K562 (cell line): ENCODE results near the gene ODAD3. TPM values are rescaled to one million over a fixed set of nuclear protein-coding genes. Genes with fewer than 3 reads are reported as not detected.

Experiments used
- ATAC-seq: fragments of 200-7000 bp; cut with Tn5 transposase; 3 replicates; pipeline ENCODE4 v1.9.1; 2020; ENCODE audit warnings: moderate library complexity
- BruUV-seq: library from RNA; stranded (reverse); fragments of 400-500 nt; replicated peaks from 2 replicates; lab custom pipeline; 2021; lab: Mats Ljungman, UMichigan
- CTCF ChIA-PET: fragments of 300-600 bp; formaldehyde crosslinking; extraction: SDS; loops from one replicate; lab custom pipeline; 2021; ENCODE audit warnings: low intra/inter-chr PET ratio; lab: Yijun Ruan, JAX
- POLR2A ChIA-PET: fragments of 300-600, 350-650 bp; sonication (Branson Sonifier 250); formaldehyde crosslinking; extraction: SDS; loops from one replicate; lab custom pipeline; 2021; ENCODE audit warnings: antibody characterized with exemption, inconsistent platforms; lab: Yijun Ruan, JAX
- DNase-seq, 4 experiments: peaks; one replicate each; pipeline versions ENCODE4 v3.0.0 to v3.0.0-alpha.2; 2011 to 2018; ENCODE audit warnings: low spot score in 3 of 4, mixed read lengths in 3 of 4; ENCODE audit errors: extremely low read depth in 1 of 4
- FAIRE-seq: peaks from 2 replicates; lab custom pipeline; 2011; peaks lifted over from hg19 to GRCh38; lab: Jason Lieb, UNC
- H2AFZ ChIP-seq: 2 replicates; pipeline ENCODE4 v1.6.0; 2011; ENCODE audit warnings: low read depth, low read length, control low read depth, inconsistent platforms
- H3K27ac ChIP-seq: fragments of 200-600 bp; 3 replicates; pipeline ENCODE4 v1.8.0; 2011; ENCODE audit warnings: low read depth, mild to moderate bottlenecking, control low read depth, inconsistent platforms, low read length, moderate library complexity, mixed read lengths; ENCODE audit errors: extremely low read depth
- H3K27me3 ChIP-seq, 2 experiments: fragments of 300-600 bp in 1 of 2; 2 replicates in 1 of 2; 3 replicates in 1 of 2; pipeline versions ENCODE4 v1.6.0 to v1.8.0; 2011; ENCODE audit warnings: inconsistent platforms in 2 of 2, low read length in 2 of 2, mild to moderate bottlenecking in 1 of 2, mixed read lengths in 1 of 2, moderate library complexity in 1 of 2; ENCODE audit not compliant: control insufficient read depth in 2 of 2, insufficient read depth in 2 of 2
- H3K36me3 ChIP-seq: fragments of 300-600 bp; 3 replicates; pipeline ENCODE4 v1.8.0; 2011; ENCODE audit warnings: mild to moderate bottlenecking, low read length, inconsistent platforms; ENCODE audit not compliant: control insufficient read depth, insufficient read depth
- H3K4me1 ChIP-seq, 2 experiments: fragments of 200-600 bp in 1 of 2; replicated peaks in 1 of 2; 2 replicates in 1 of 2; 3 replicates in 1 of 2; pipeline versions ENCODE4 v1.5.1 to v1.8.0; 2011; ENCODE audit warnings: inconsistent platforms in 2 of 2, low read length in 2 of 2, mild to moderate bottlenecking in 1 of 2, mixed read lengths in 1 of 2, moderate library complexity in 1 of 2; ENCODE audit not compliant: control insufficient read depth in 2 of 2, insufficient read depth in 2 of 2
- H3K4me2 ChIP-seq: 2 replicates; pipeline ENCODE4 v1.6.1; 2011; ENCODE audit warnings: low read length, control low read depth, inconsistent platforms, mixed read lengths; ENCODE audit not compliant: insufficient read depth
- H3K4me3 ChIP-seq: fragments of 200-600 bp; sonication (generic), shearing (Covaris generic); 2 replicates; pipeline ENCODE4 v1.5.1; 2016; ENCODE audit warnings: control low read depth, inconsistent platforms
- H3K79me2 ChIP-seq: fragments of 200-600 bp; 3 replicates; pipeline ENCODE4 v1.8.0; 2011; ENCODE audit warnings: low read length, inconsistent platforms; ENCODE audit not compliant: control insufficient read depth, insufficient read depth
- H3K9ac ChIP-seq, 2 experiments: 2 replicates each; pipeline versions ENCODE4 v1.6.0 to v1.6.1; 2011; ENCODE audit warnings: low read depth in 2 of 2, low read length in 2 of 2, control low read depth in 1 of 2, inconsistent platforms in 1 of 2, mild to moderate bottlenecking in 1 of 2, mixed read lengths in 1 of 2; ENCODE audit not compliant: insufficient read depth in 1 of 2
- H3K9me1 ChIP-seq: one replicate; pipeline ENCODE4 v1.6.0; 2011; ENCODE audit warnings: inconsistent platforms, mild to moderate bottlenecking, low read length, moderate library complexity; ENCODE audit not compliant: control insufficient read depth, insufficient read depth
- H3K9me3 ChIP-seq: replicated peaks from 2 replicates; pipeline ENCODE4 v1.5.1; 2011; ENCODE audit warnings: low read depth, low read length, inconsistent platforms; ENCODE audit not compliant: control insufficient read depth, insufficient read depth
- H4K20me1 ChIP-seq: replicated peaks from 2 replicates; pipeline ENCODE4 v1.6.1; 2011; ENCODE audit warnings: low read length, inconsistent platforms, mixed read lengths; ENCODE audit not compliant: control insufficient read depth, insufficient read depth
- CAMTA2 ChIP-seq: fragments of 250-450 bp; sonication (Bioruptor Pico); conservative IDR thresholded peaks from 2 replicates; pipeline ENCODE4 v1.5.1; 2022
- ERF ChIP-seq: fragments of 450-650 bp; formaldehyde crosslinking; IDR thresholded peaks from 2 replicates; pipeline ENCODE4 v1.4.0; 2020; ENCODE audit warnings: mild to moderate bottlenecking, mixed read lengths
- HMGN3 ChIP-seq: IDR thresholded peaks from 2 replicates; pipeline ENCODE4 v1.6.1; 2011; ENCODE audit warnings: borderline replicate concordance, low read depth, mild to moderate bottlenecking, mixed read lengths, low read length; ENCODE audit not compliant: insufficient read length; ENCODE audit errors: extremely low read depth
- KLF6 ChIP-seq: fragments of 250-450 bp; sonication (Bioruptor Pico); IDR thresholded peaks from 2 replicates; pipeline ENCODE4 v1.4.0; 2020; ENCODE audit warnings: mild to moderate bottlenecking, moderate library complexity, borderline replicate concordance
- SRSF7 ChIP-seq: fragments of 200-400 bp; formaldehyde crosslinking; optimal IDR thresholded peaks from 2 replicates; pipeline ENCODE3; 2017; ENCODE audit warnings: mild to moderate bottlenecking, low read depth, low read length
- TGIF2 ChIP-seq: sonication (generic); formaldehyde crosslinking; IDR thresholded peaks from 2 replicates; pipeline ENCODE4 v1.8.1; 2022; ENCODE audit warnings: mild to moderate bottlenecking, missing genetic modification reagents, moderate library complexity
- TSC22D4 ChIP-seq: fragments of 450-650 bp; IDR thresholded peaks from 2 replicates; pipeline ENCODE4 v1.6.1; 2016; ENCODE audit warnings: missing genetic modification characterization, missing biosample characterization, control low read depth
- ZEB2 ChIP-seq: fragments of 450-650 bp; IDR thresholded peaks from 2 replicates; pipeline ENCODE4 v1.6.1; 2016
- ZNF121 ChIP-seq: sonication (generic); formaldehyde crosslinking; conservative IDR thresholded peaks from 2 replicates; pipeline ENCODE4 v1.8.0; 2022; ENCODE audit warnings: missing genetic modification reagents
- ZNF174 ChIP-seq: fragments of 250-450 bp; sonication (Bioruptor Pico); IDR thresholded peaks from 2 replicates; pipeline ENCODE4 v1.4.0; 2020; ENCODE audit warnings: mild to moderate bottlenecking
- ZNF589 ChIP-seq: fragments of 200-800 bp; sonication (Bioruptor generic); IDR thresholded peaks from 2 replicates; pipeline ENCODE4 v1.6.1; 2016; ENCODE audit warnings: low read depth, missing genetic modification characterization, missing compliant biosample characterization
- ZNF764 ChIP-seq: fragments of 250-450 bp; sonication (Bioruptor Pico); IDR thresholded peaks from 2 replicates; pipeline ENCODE4 v1.4.0; 2020; ENCODE audit warnings: low read depth, mild to moderate bottlenecking, moderate library complexity
- WGBS: fragments of 100-300 bp; shearing (Covaris generic); methylation state at CpG from one replicate; pipeline ENCODE4 v1.1.6; 2016; ENCODE audit warnings: low coverage, mixed read lengths; ENCODE audit not compliant: insufficient coverage; ENCODE audit errors: missing lambda C conversion rate; 5-methylcytosine and 5-hydroxymethylcytosine counted together
- in situ Hi-C: fragments of 300-500 bp; cut with MboI; formaldehyde crosslinking; loops from 4 replicates; pipeline ENCODE4 v1.15.0; 2018; ENCODE audit warnings: inconsistent platforms, mixed read lengths
- intact Hi-C: fragments of 100-400 bp; cut with micrococcal nuclease; formaldehyde crosslinking; loops from 2 replicates; pipeline ENCODE4 v1.14.2; 2022
- polyA plus RNA-seq, 8 experiments: library from polyadenylated mRNA; depleted of rRNA in 4 of 8; stranded (reverse) in 5 of 8; unstranded in 3 of 8; fragments of >200 nt; fragmentation: Nextera tagmentation in 2 of 8; fragmentation: Illumina TruSeq in 1 of 8; extraction: Ambion mirVana in 2 of 8; extraction: Trizol in 1 of 8; gene quantifications; 2 replicates each; pipeline versions ENCODE4 v1.2.1 to v1.2.3, GENCODE V29; 2011 to 2014; ENCODE audit warnings: inconsistent platforms in 1 of 8, missing spikeins in 1 of 8
- total RNA-seq, 7 experiments: library from RNA; depleted of rRNA in 6 of 7; stranded (reverse); fragments of >200 nt in 6 of 7; fragmentation: Illumina TruSeq in 2 of 7; extraction: Trizol in 2 of 7; gene quantifications; 2 replicates each; pipeline versions ENCODE4 v1.2.1 to v1.2.3, GENCODE V29; 2011 to 2021; ENCODE audit warnings: low replicate concordance in 1 of 7
- TF ChIP-seq, protein P1 (sequence below), 2 experiments: fragments of 450-650 bp in 1 of 2; sonication (generic) in 1 of 2; formaldehyde crosslinking in 1 of 2; IDR thresholded peaks; 2 replicates each; pipeline versions ENCODE4 v1.7.1 to v1.9.0; 2016 to 2022; ENCODE audit warnings: inconsistent platforms in 1 of 2, mild to moderate bottlenecking in 1 of 2, missing genetic modification reagents in 1 of 2

ODAD3 gene
- total and polyA plus RNA-seq, 9 of the 15 experiments (the other 6 are each of a cell fraction or from before 2014, with no cell fraction given) = 0.07 to 0.72 (median 0.14) TPM; not detected in 2

DNA sequence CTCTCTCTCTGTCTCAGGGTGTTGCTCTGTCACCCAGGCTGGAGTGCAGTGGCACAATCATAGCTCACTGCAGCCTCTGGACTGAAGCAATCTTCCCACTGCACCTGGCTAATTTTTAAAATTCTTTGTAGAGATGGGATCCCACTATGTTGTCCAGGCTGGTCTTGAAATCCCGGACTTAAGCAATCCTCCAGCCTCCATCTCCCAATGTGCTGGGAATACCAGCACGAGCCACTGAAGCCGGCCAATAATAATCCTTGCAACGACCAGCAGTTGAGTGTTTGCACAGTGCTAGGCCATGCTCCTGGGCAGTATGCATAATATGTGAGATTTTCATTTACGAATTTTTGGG, 50.2 kb downstream of the ODAD3 start:
- CTCF ChIA-PET = interaction anchor here (0.6 kb wide), 1 partner anchor 10 kb away, joined by 3 read pairs; the partner anchor contains the start of gene SWSAP1
- TF ChIP-seq TSC22D4 (tag) = no peak
- no peak for TF ChIP-seq ZNF764 (CRISPR knock-in tag)
- TF ChIP-seq CAMTA2 (CRISPR knock-in tag) = no peak
- TF ChIP-seq ZNF121 (CRISPR knock-in tag) = peak; percentile 85
- TF ChIP-seq ZNF589 = no peak
- no peak for TF ChIP-seq ERF (CRISPR knock-in tag)
- TF ChIP-seq, protein P1, sequence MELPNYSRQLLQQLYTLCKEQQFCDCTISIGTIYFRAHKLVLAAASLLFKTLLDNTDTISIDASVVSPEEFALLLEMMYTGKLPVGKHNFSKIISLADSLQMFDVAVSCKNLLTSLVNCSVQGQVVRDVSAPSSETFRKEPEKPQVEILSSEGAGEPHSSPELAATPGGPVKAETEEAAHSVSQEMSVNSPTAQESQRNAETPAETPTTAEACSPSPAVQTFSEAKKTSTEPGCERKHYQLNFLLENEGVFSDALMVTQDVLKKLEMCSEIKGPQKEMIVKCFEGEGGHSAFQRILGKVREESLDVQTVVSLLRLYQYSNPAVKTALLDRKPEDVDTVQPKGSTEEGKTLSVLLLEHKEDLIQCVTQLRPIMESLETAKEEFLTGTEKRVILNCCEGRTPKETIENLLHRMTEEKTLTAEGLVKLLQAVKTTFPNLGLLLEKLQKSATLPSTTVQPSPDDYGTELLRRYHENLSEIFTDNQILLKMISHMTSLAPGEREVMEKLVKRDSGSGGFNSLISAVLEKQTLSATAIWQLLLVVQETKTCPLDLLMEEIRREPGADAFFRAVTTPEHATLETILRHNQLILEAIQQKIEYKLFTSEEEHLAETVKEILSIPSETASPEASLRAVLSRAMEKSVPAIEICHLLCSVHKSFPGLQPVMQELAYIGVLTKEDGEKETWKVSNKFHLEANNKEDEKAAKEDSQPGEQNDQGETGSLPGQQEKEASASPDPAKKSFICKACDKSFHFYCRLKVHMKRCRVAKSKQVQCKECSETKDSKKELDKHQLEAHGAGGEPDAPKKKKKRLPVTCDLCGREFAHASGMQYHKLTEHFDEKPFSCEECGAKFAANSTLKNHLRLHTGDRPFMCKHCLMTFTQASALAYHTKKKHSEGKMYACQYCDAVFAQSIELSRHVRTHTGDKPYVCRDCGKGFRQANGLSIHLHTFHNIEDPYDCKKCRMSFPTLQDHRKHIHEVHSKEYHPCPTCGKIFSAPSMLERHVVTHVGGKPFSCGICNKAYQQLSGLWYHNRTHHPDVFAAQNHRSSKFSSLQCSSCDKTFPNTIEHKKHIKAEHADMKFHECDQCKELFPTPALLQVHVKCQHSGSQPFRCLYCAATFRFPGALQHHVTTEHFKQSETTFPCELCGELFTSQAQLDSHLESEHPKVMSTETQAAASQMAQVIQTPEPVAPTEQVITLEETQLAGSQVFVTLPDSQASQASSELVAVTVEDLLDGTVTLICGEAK (IDR thresholded peaks at IDR 0.05) = no peak
- TF ChIP-seq, protein P1 (CRISPR knock-in tag; IDR thresholded peaks at IDR 0.05) = no peak
- TF ChIP-seq ZEB2 = no peak
- no peak for TF ChIP-seq TGIF2 (CRISPR knock-in tag)
- no peak for TF ChIP-seq SRSF7
- TF ChIP-seq KLF6 (CRISPR knock-in tag) = no peak
- TF ChIP-seq HMGN3 = no peak
- no peak for TF ChIP-seq ZNF174 (CRISPR knock-in tag)

More for the DNA sequence above, 50.2 kb downstream of the ODAD3 start:
- FAIRE-seq = peak; percentile 19
- Histone ChIP-seq H3K4me1 (peaks cover 8 to 46% of the 10 kb centered on the region in 2 experiments; a peak in 3 of 5 replicates), H3K27ac (no peak overlapping the region; the same call in 2 of the 3 replicates), H3K4me3 (no peak overlapping the region), H4K20me1 (no peaks in the 10 kb centered on the region), H3K9me3 (no peaks in the 10 kb centered on the region), H3K4me2 (peak overlapping the region; percentile 90; the same call in 1 of the 2 replicates), H3K79me2 (peaks cover 16% of the 10 kb centered on the region; the same call in 2 of the 3 replicates), H3K9me1 (peaks cover 3% of the 10 kb centered on the region), H3K9ac (no peak overlapping the region), H3K36me3 (peaks cover 24% of the 10 kb centered on the region), H3K27me3 (no peaks in the 10 kb centered on the region), H2AFZ (peak overlapping the region; percentile 86)
- no peak for DNase-seq
- POLR2A ChIA-PET = interaction anchor here (2.8 kb wide), 1 partner anchor 10 kb away, joined by 20 read pairs; the partner anchor contains the start of gene SWSAP1
- in situ Hi-C loops = no loop called here
- ATAC-seq = no peak
- 60% methylated on average over 5 of the region's 5 CpGs for WGBS
- no TSS peak for BruUV-seq
- intact Hi-C loops = loop anchor here (1.0 to 5.0 kb wide), 3 partner anchors 51 to 98 kb away; partner anchors contain the start of genes ELAVL3, ODAD3 and PRKCSH
